ENCODE results near the gene RASGRP1. TPM values are rescaled to one million over a fixed set of nuclear protein-coding genes. Genes with fewer than 3 reads are reported as not detected.

Gene RASGRP1
- total RNA-seq, 1 experiment from 2014 or later = 0.85 TPM

DNA sequence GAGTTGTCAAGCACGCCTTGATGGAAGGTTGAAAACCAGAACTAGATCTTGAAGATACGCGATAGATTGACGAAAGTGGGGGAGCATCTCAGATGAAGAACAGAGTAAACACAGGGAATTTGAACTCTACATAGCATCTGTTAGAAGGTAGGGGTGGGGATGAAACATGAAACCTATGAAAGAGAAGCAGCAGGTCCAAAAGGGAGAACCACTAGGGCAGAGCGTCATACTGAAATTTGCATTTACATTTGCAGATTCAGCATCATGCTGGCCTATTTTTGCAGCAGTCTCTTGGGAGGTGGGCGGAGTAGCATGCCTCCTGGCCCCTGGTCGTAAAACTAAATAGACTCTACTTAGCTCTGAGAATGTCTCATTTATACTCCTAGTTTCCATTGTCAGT is 46.1 kb upstream of the RASGRP1 start:
- Mint-ChIP-seq H3K27me3 (ENCODE audit: low read depth) (peaks cover 3% of the 10 kb centered on the region), H3K27ac (no peak overlapping the region), H3K9me3 (no peaks in the 10 kb centered on the region), H3K4me1 (peaks cover 7 to 13% of the 10 kb centered on the region in 2 experiments), H3K4me3 (no peak overlapping the region), H3K36me3 (ENCODE audit: insufficient read depth in 1 of 3, low read depth in 3 of 3) (no peaks in the 10 kb centered on the region)
- Histone ChIP-seq H4K20me1 (ENCODE audit: control insufficient read depth, insufficient read depth, insufficient read length) (no peaks in the 10 kb centered on the region), H4K91ac (ENCODE audit: insufficient read length, low read depth, low read length) (no peak overlapping the region), H3K27ac (ENCODE audit: insufficient read length, low read depth, low read length) (no peak overlapping the region), H4K8ac (replicated peaks; ENCODE audit: insufficient read length, low read depth, low read length) (no peak overlapping the region), H3T11ph (ENCODE audit: low read length) (no peak overlapping the region), H2BK5ac (ENCODE audit: insufficient read length, low read length) (no peak overlapping the region), H4K5ac (ENCODE audit: insufficient read length, low read depth, low read length) (no peak overlapping the region), H2BK20ac (ENCODE audit: low read depth, low read length, poor library complexity, severe bottlenecking) (no peak overlapping the region), H2AFZ (ENCODE audit: low read length) (no peak overlapping the region), H3K23ac (ENCODE audit: insufficient read length, low read depth, low read length) (no peak overlapping the region), H2BK15ac (ENCODE audit: low read depth, low read length) (no peak overlapping the region), H3K27me3 (ENCODE audit: insufficient read depth, low read length) (no peaks in the 10 kb centered on the region), H3K79me1 (ENCODE audit: insufficient read depth, low read depth, low read length, poor library complexity, severe bottlenecking) (no peaks in the 10 kb centered on the region), H3K14ac (ENCODE audit: insufficient read depth, low read length) (no peak overlapping the region), H3K23me2 (ENCODE audit: insufficient read length, low read depth, low read length, poor library complexity, severe bottlenecking) (no peaks in the 10 kb centered on the region), H3K9ac (ENCODE audit: extremely low read depth, insufficient read length, low read length) (no peak overlapping the region), H2AK5ac (ENCODE audit: insufficient read length, low read length) (no peak overlapping the region), H3K4me1 (ENCODE audit: insufficient read depth, low read length) (0 out of 2 replicates have a peak, but pooled peaks cover 3% of the 10 kb centered on the region), H3K56ac (ENCODE audit: insufficient read length, low read depth, low read length) (no peak overlapping the region), H2BK12ac (ENCODE audit: insufficient read length, low read depth, low read length) (no peak overlapping the region), H3K9me3 (ENCODE audit: control insufficient read depth, low read depth, low read length) (no peaks in the 10 kb centered on the region), H3K4ac (ENCODE audit: low read depth, low read length) (no peak overlapping the region), H3K4me2 (ENCODE audit: insufficient read depth, insufficient read length, low read length) (no peak overlapping the region), H2BK120ac (ENCODE audit: low read depth, low read length, poor library complexity, severe bottlenecking) (no peak overlapping the region), H3K18ac (ENCODE audit: insufficient read length, low read depth, low read length) (no peak overlapping the region), H3K79me2 (ENCODE audit: insufficient read depth, low read length) (no peaks in the 10 kb centered on the region)
- TF ChIP-seq, protein P1, sequence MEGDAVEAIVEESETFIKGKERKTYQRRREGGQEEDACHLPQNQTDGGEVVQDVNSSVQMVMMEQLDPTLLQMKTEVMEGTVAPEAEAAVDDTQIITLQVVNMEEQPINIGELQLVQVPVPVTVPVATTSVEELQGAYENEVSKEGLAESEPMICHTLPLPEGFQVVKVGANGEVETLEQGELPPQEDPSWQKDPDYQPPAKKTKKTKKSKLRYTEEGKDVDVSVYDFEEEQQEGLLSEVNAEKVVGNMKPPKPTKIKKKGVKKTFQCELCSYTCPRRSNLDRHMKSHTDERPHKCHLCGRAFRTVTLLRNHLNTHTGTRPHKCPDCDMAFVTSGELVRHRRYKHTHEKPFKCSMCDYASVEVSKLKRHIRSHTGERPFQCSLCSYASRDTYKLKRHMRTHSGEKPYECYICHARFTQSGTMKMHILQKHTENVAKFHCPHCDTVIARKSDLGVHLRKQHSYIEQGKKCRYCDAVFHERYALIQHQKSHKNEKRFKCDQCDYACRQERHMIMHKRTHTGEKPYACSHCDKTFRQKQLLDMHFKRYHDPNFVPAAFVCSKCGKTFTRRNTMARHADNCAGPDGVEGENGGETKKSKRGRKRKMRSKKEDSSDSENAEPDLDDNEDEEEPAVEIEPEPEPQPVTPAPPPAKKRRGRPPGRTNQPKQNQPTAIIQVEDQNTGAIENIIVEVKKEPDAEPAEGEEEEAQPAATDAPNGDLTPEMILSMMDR (conservative IDR thresholded peaks at IDR 0.05) = no peak
- no peak for DNase-seq
- no CpG with 5 or more reads among the region's 7 CpGs for WGBS (ENCODE audit: extremely low coverage, insufficient read length, low lambda C conversion rate)
